HG02623 (cell line): ENCODE measurements around the gene PYGL.
A peak's percentile ranks its signal among the peaks of the same experiment; 100 is the strongest.

ENCODE experiments used
- ATAC-seq: cut with Tn5 transposase; IDR thresholded peaks from one replicate; pipeline ENCODE4 v1.9.1; 2021; ENCODE audit warnings: moderate library complexity; ENCODE audit not compliant: unreplicated experiment

Gene PYGL

GRCh38 chr14:50882932-50883826 is 61.1 kb downstream of the PYGL start:
- no peak for ATAC-seq

GRCh38 chr14:50875359-50876070 is 68.8 kb downstream of the PYGL start:
- ATAC-seq: peak; percentile 82

GRCh38 chr14:50874757-50875156 is 69.5 kb downstream of the PYGL start:
- no peak for ATAC-seq

- no peak for ATAC-seq
Measured at GRCh38 chr14:50871914-50872732, 72.2 kb downstream of the PYGL start, which contains the start of gene ABHD12B. Gene ABHD12B (plus strand): TSS chr14:50872053. CDS start chr14:50872175, 122 bp downstream.

- no peak for ATAC-seq
Measured at GRCh38 chr14:50871228-50871627, 73.1 kb downstream of the PYGL start.

GRCh38 chr14:50865391-50866076 is 78.7 kb downstream of the PYGL start:
- ATAC-seq: no peak

GRCh38 chr14:50864946-50865345 is 79.3 kb downstream of the PYGL start:
- no peak for ATAC-seq

GRCh38 chr14:50864237-50864636 is 80.0 kb downstream of the PYGL start:
- ATAC-seq: no peak

GRCh38 chr14:50862036-50862570 is 82.2 kb downstream of the PYGL start:
- ATAC-seq: no peak

GRCh38 chr14:50860478-50861086 is 83.7 kb downstream of the PYGL start:
- no peak for ATAC-seq

- peak; percentile 19 for ATAC-seq
Measured at GRCh38 chr14:50859296-50859624, 85.0 kb downstream of the PYGL start.

GRCh38 chr14:50856660-50857059 is 87.6 kb downstream of the PYGL start:
- ATAC-seq: no peak

GRCh38 chr14:50855558-50855957 is 88.7 kb downstream of the PYGL start:
- no peak for ATAC-seq
